Measurements from ENCODE around the gene LAMTOR3.
"Not testable (repeated sequence)": the region's sequence is repeated elsewhere in the genome, so short reads cannot be mapped to it uniquely, and the experiment has no call there.

DNA sequence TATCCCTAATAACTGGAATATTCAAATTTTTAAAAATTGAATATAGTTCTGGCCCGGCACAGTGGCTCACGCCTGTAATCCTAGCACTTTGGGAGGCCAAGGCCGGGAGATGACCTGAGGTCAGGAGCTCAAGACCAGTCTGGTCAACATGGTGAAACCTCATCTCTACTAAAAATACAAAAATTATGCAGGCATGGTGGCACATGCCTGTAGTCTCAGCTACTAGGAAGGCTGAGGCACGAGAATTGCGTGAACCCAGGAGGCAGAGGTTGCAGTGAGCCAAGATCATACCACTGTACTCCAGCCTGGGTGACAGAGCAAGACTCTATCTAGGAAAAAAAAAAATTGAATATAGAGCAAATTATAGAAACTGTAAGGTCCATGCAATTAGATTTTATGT lies 64.2 kb downstream of the LAMTOR3 start:
- TF ChIP-seq EZH2phosphoT487 (IDR thresholded peaks at IDR 0.05; ENCODE audit: borderline replicate concordance), result not testable (repeated sequence)
- TF ChIP-seq, protein P1, sequence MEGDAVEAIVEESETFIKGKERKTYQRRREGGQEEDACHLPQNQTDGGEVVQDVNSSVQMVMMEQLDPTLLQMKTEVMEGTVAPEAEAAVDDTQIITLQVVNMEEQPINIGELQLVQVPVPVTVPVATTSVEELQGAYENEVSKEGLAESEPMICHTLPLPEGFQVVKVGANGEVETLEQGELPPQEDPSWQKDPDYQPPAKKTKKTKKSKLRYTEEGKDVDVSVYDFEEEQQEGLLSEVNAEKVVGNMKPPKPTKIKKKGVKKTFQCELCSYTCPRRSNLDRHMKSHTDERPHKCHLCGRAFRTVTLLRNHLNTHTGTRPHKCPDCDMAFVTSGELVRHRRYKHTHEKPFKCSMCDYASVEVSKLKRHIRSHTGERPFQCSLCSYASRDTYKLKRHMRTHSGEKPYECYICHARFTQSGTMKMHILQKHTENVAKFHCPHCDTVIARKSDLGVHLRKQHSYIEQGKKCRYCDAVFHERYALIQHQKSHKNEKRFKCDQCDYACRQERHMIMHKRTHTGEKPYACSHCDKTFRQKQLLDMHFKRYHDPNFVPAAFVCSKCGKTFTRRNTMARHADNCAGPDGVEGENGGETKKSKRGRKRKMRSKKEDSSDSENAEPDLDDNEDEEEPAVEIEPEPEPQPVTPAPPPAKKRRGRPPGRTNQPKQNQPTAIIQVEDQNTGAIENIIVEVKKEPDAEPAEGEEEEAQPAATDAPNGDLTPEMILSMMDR (conservative IDR thresholded peaks at IDR 0.05; ENCODE audit: low read length), result not testable (repeated sequence)
